HG02759 (cell line): ENCODE results near the gene ASTN2.

Experiments used
- ATAC-seq: cut with Tn5 transposase; IDR thresholded peaks from one replicate; pipeline ENCODE4 v1.9.1; 2021; ENCODE audit warnings: mild to moderate bottlenecking, moderate library complexity; ENCODE audit not compliant: unreplicated experiment

ASTN2 gene

GRCh38 chr9:117122953-117123352 is 291.9 kb downstream of the ASTN2 start:
- no peak for ATAC-seq

- no peak for ATAC-seq
Observed at GRCh38 chr9:117122102-117122501, 292.8 kb downstream of the ASTN2 start.

- no peak for ATAC-seq
Observed at GRCh38 chr9:117121316-117121715, 293.5 kb downstream of the ASTN2 start.

GRCh38 chr9:117120061-117120460 is 294.8 kb downstream of the ASTN2 start:
- no peak for ATAC-seq

GRCh38 chr9:117116084-117116483 is 298.8 kb downstream of the ASTN2 start:
- ATAC-seq: peak; percentile 49

- ATAC-seq: no peak
Observed at GRCh38 chr9:117114768-117115167, 300.1 kb downstream of the ASTN2 start.

- no peak for ATAC-seq
Observed at GRCh38 chr9:117104716-117105495, 310.0 kb downstream of the ASTN2 start.

GRCh38 chr9:117104206-117104605 is 310.7 kb downstream of the ASTN2 start:
- ATAC-seq: no peak

GRCh38 chr9:117103438-117104110 is 311.3 kb downstream of the ASTN2 start:
- no peak for ATAC-seq

- no peak for ATAC-seq
Observed at GRCh38 chr9:117101008-117101407, 313.8 kb downstream of the ASTN2 start.

GRCh38 chr9:117098331-117098730 is 316.5 kb downstream of the ASTN2 start:
- ATAC-seq: no peak

GRCh38 chr9:117097761-117098160 is 317.1 kb downstream of the ASTN2 start:
- ATAC-seq: no peak

- ATAC-seq: no peak
Observed at GRCh38 chr9:117096138-117096537, 318.7 kb downstream of the ASTN2 start.

- ATAC-seq: no peak
Observed at GRCh38 chr9:117095081-117095480, 319.8 kb downstream of the ASTN2 start.

GRCh38 chr9:117093891-117094844 is 320.7 kb downstream of the ASTN2 start:
- no peak for ATAC-seq

- ATAC-seq: no peak
Observed at GRCh38 chr9:117092582-117092981, 322.3 kb downstream of the ASTN2 start.

GRCh38 chr9:117091529-117091928 is 323.3 kb downstream of the ASTN2 start:
- ATAC-seq: no peak

GRCh38 chr9:117088786-117089185 is 326.1 kb downstream of the ASTN2 start:
- ATAC-seq: no peak

GRCh38 chr9:117088140-117088539 is 326.7 kb downstream of the ASTN2 start:
- no peak for ATAC-seq

- ATAC-seq: no peak
Observed at GRCh38 chr9:117084221-117084620, 330.6 kb downstream of the ASTN2 start.

- ATAC-seq: no peak
Observed at GRCh38 chr9:117083559-117083958, 331.3 kb downstream of the ASTN2 start.
